VCaP (cell line): ENCODE results near the gene PLD5.
"Not testable (repeated sequence)": the region's sequence is repeated elsewhere in the genome, so short reads cannot be mapped to it uniquely, and the experiment has no call there.

Source experiments
- H3K27ac ChIP-seq: fragments of 450-650 bp; 2 replicates; pipeline ENCODE4 v1.5.1; 2017
- CTCF ChIP-seq: fragments of 450-650 bp; conservative IDR thresholded peaks from 2 replicates; pipeline ENCODE4 v1.5.1; 2017; ENCODE audit warnings: mild to moderate bottlenecking, moderate library complexity

The PLD5 gene

GRCh38 chr1:242059976-242060375, 464.5 kb downstream of the PLD5 start:
- TF ChIP-seq CTCF, result no peak
- H3K27ac ChIP-seq, result no peak overlapping the region

- H3K27ac ChIP-seq, result not testable (repeated sequence)
Observed at GRCh38 chr1:242058582-242058981, 465.9 kb downstream of the PLD5 start.

- not testable (repeated sequence) for H3K27ac ChIP-seq
Observed at GRCh38 chr1:242058181-242058580, 466.3 kb downstream of the PLD5 start.

GRCh38 chr1:242057745-242058115, 466.8 kb downstream of the PLD5 start:
- H3K27ac ChIP-seq, result no peak overlapping the region
- no peak for TF ChIP-seq CTCF

GRCh38 chr1:242056988-242057744, 467.3 kb downstream of the PLD5 start:
- TF ChIP-seq CTCF, result no peak

GRCh38 chr1:242055749-242056320, 468.7 kb downstream of the PLD5 start:
- no peak for TF ChIP-seq CTCF
- H3K27ac ChIP-seq, result no peak overlapping the region

More at GRCh38 chr1:242056988-242057744, 467.3 kb downstream of the PLD5 start:
- H3K27ac ChIP-seq, result no peak overlapping the region

- TF ChIP-seq CTCF, result no peak
- no peak overlapping the region for H3K27ac ChIP-seq
Observed at GRCh38 chr1:242043165-242043564, 481.3 kb downstream of the PLD5 start.

GRCh38 chr1:242034392-242034791, 490.1 kb downstream of the PLD5 start:
- TF ChIP-seq CTCF, result no peak
- H3K27ac ChIP-seq, result no peak overlapping the region

GRCh38 chr1:242033447-242033846, 491.1 kb downstream of the PLD5 start:
- no peak for TF ChIP-seq CTCF
- no peak overlapping the region for H3K27ac ChIP-seq
